ENCODE measurements around the gene ZNF670.

DNA sequence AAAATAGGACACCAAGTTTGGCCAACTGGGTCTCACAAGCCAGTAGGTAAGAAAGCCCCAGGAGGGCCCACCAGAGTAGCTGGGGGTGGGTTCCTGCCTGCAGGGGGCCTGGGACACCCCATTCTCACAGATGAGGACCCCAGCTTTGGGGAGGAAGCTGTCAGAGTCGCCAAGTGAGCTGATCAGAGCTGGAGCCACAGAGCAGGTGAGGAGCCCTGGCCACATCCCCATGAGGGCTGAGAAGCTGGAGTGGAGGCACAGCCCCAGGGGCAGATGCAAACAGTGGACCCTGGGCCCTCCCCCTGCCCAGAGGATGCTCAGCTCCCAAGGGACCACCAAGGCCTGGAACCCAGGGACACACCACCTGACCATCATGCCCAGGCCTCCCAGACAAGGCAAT, 8.6 kb upstream of the ZNF670 start:
- TF ChIP-seq, protein P1, sequence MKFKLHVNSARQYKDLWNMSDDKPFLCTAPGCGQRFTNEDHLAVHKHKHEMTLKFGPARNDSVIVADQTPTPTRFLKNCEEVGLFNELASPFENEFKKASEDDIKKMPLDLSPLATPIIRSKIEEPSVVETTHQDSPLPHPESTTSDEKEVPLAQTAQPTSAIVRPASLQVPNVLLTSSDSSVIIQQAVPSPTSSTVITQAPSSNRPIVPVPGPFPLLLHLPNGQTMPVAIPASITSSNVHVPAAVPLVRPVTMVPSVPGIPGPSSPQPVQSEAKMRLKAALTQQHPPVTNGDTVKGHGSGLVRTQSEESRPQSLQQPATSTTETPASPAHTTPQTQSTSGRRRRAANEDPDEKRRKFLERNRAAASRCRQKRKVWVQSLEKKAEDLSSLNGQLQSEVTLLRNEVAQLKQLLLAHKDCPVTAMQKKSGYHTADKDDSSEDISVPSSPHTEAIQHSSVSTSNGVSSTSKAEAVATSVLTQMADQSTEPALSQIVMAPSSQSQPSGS (CRISPR knock-in tag; IDR thresholded peaks at IDR 0.05): no peak
- TF ChIP-seq GATA2 (CRISPR knock-in tag; IDR thresholded peaks at IDR 0.05): no peak
- TF ChIP-seq MEIS2 (IDR thresholded peaks at IDR 0.05; ENCODE audit: partially characterized antibody): no peak
- TF ChIP-seq, protein P2, sequence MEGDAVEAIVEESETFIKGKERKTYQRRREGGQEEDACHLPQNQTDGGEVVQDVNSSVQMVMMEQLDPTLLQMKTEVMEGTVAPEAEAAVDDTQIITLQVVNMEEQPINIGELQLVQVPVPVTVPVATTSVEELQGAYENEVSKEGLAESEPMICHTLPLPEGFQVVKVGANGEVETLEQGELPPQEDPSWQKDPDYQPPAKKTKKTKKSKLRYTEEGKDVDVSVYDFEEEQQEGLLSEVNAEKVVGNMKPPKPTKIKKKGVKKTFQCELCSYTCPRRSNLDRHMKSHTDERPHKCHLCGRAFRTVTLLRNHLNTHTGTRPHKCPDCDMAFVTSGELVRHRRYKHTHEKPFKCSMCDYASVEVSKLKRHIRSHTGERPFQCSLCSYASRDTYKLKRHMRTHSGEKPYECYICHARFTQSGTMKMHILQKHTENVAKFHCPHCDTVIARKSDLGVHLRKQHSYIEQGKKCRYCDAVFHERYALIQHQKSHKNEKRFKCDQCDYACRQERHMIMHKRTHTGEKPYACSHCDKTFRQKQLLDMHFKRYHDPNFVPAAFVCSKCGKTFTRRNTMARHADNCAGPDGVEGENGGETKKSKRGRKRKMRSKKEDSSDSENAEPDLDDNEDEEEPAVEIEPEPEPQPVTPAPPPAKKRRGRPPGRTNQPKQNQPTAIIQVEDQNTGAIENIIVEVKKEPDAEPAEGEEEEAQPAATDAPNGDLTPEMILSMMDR (IDR thresholded peaks at IDR 0.05 in 2 of 3, conservative IDR thresholded peaks at IDR 0.05 in 1 of 3; ENCODE audit: insufficient read depth in 2 of 3, low read depth in 1 of 3, low read length in 3 of 3): no peak
- no peak for TF ChIP-seq SMC3 (conservative IDR thresholded peaks at IDR 0.05; ENCODE audit: insufficient read depth, low read depth, low read length)
- no peak for TF ChIP-seq BDP1 (IDR thresholded peaks at IDR 0.05; ENCODE audit: insufficient read depth, insufficient read length)
- TF ChIP-seq, protein P3, sequence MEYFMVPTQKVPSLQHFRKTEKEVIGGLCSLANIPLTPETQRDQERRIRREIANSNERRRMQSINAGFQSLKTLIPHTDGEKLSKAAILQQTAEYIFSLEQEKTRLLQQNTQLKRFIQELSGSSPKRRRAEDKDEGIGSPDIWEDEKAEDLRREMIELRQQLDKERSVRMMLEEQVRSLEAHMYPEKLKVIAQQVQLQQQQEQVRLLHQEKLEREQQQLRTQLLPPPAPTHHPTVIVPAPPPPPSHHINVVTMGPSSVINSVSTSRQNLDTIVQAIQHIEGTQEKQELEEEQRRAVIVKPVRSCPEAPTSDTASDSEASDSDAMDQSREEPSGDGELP (CRISPR knock-in tag; IDR thresholded peaks at IDR 0.05; ENCODE audit: borderline replicate concordance): no peak
- no peak for TF ChIP-seq SMARCC2 (IDR thresholded peaks at IDR 0.05; ENCODE audit: low read depth)
- TF ChIP-seq GABPB1 (CRISPR knock-in tag; IDR thresholded peaks at IDR 0.05): no peak
- TF ChIP-seq, protein P4, sequence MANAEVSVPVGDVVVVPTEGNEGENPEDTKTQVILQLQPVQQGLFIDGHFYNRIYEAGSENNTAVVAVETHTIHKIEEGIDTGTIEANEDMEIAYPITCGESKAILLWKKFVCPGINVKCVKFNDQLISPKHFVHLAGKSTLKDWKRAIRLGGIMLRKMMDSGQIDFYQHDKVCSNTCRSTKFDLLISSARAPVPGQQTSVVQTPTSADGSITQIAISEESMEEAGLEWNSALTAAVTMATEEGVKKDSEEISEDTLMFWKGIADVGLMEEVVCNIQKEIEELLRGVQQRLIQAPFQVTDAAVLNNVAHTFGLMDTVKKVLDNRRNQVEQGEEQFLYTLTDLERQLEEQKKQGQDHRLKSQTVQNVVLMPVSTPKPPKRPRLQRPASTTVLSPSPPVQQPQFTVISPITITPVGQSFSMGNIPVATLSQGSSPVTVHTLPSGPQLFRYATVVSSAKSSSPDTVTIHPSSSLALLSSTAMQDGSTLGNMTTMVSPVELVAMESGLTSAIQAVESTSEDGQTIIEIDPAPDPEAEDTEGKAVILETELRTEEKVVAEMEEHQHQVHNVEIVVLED (CRISPR knock-in tag; IDR thresholded peaks at IDR 0.05): no peak
- no peak for TF ChIP-seq ZBTB26 (CRISPR knock-in tag; IDR thresholded peaks at IDR 0.05)

Measured in K562 (cell line).